Muscle layer of duodenum (tissue), 2 donors: ENCODE results near the gene ELP4.

Source experiments
- H3K27ac ChIP-seq: one replicate; pipeline ENCODE4 v1.7.0; 2013; ENCODE audit warnings: mild to moderate bottlenecking, low read length
- H3K27me3 ChIP-seq: one replicate; pipeline ENCODE4 v1.7.0; 2013; ENCODE audit warnings: low read depth, mild to moderate bottlenecking, control low read depth, low read length
- H3K36me3 ChIP-seq, 2 donors: one replicate each; pipeline ENCODE4 v1.7.0; 2013; ENCODE audit warnings: low read length in 2 of 2, control low read depth in 1 of 2, mild to moderate bottlenecking in 1 of 2; ENCODE audit not compliant: insufficient read depth in 2 of 2, control insufficient read depth in 1 of 2
- H3K4me1 ChIP-seq, 2 donors: one replicate each; pipeline ENCODE4 v1.7.0; 2013; ENCODE audit warnings: low read length in 2 of 2, mild to moderate bottlenecking in 2 of 2, control low read depth in 1 of 2, moderate library complexity in 1 of 2; ENCODE audit not compliant: insufficient read depth in 2 of 2, control insufficient read depth in 1 of 2
- H3K4me3 ChIP-seq, 2 donors: one replicate each; pipeline ENCODE4 v1.7.0; 2013; ENCODE audit warnings: low read length in 2 of 2, low read depth in 1 of 2, mild to moderate bottlenecking in 1 of 2
- H3K9me3 ChIP-seq, 2 donors: one replicate each; pipeline ENCODE4 v1.7.0; 2013; ENCODE audit warnings: low read length in 2 of 2, control low read depth in 1 of 2, mild to moderate bottlenecking in 1 of 2; ENCODE audit not compliant: control insufficient read depth in 1 of 2
- donor health status: healthy.

The ELP4 gene

GRCh38 chr11:31757260-31757835 lies 247.8 kb downstream of the ELP4 start:
- Histone ChIP-seq H3K36me3 (no peaks in the 10 kb centered on the region), H3K9me3 (no peaks in the 10 kb centered on the region), H3K4me3 (no peak overlapping the region), H3K4me1 (peaks cover 0 to 6% of the 10 kb centered on the region in 2 donors), H3K27me3 (no peaks in the 10 kb centered on the region), H3K27ac (no peak overlapping the region)

DNA sequence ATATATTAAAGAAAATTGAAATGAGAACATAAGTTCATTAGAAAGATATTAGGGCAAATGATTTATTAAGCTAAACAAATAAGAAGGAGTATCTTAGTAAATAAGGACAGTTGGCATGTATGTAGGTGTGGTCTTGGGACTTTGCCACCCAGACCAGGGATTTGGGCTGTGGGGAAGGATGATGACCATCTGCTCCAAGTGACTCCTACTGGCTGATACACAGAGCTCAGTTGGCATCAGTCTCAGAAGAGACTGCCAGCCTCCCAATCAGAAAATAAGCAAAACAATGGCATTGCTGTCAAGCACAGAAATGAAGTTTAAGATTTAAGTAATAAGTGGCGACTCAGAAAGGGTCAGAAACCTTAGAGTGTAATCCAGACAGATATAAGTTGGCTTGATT lies 252.1 kb downstream of the ELP4 start:
- Histone ChIP-seq H3K27me3 (no peaks in the 10 kb centered on the region), H3K4me3 (no peak overlapping the region), H3K27ac (no peak overlapping the region), H3K36me3 (no peaks in the 10 kb centered on the region), H3K9me3 (no peaks in the 10 kb centered on the region), H3K4me1 (peaks cover 0 to 6% of the 10 kb centered on the region in 2 donors)

GRCh38 chr11:31763296-31763695 lies 253.7 kb downstream of the ELP4 start:
- Histone ChIP-seq H3K27ac (no peak overlapping the region), H3K4me1 (no peaks in the 10 kb centered on the region), H3K36me3 (no peaks in the 10 kb centered on the region), H3K27me3 (no peaks in the 10 kb centered on the region), H3K9me3 (no peaks in the 10 kb centered on the region), H3K4me3 (no peak overlapping the region)

GRCh38 chr11:31764261-31764660 lies 254.7 kb downstream of the ELP4 start:
- Histone ChIP-seq H3K36me3 (no peaks in the 10 kb centered on the region), H3K9me3 (no peaks in the 10 kb centered on the region), H3K27ac (no peak overlapping the region), H3K27me3 (no peaks in the 10 kb centered on the region), H3K4me1 (no peaks in the 10 kb centered on the region), H3K4me3 (no peak overlapping the region)

- Histone ChIP-seq H3K4me3 (no peak overlapping the region), H3K36me3 (no peaks in the 10 kb centered on the region), H3K9me3 (no peaks in the 10 kb centered on the region), H3K27ac (no peak overlapping the region), H3K4me1 (no peaks in the 10 kb centered on the region), H3K27me3 (no peaks in the 10 kb centered on the region)
Measured at GRCh38 chr11:31764766-31765165, 255.2 kb downstream of the ELP4 start.

GRCh38 chr11:31767066-31767465 lies 257.5 kb downstream of the ELP4 start:
- H3K27ac ChIP-seq, result no peak overlapping the region
- H3K4me3 ChIP-seq, result no peak overlapping the region
- no peaks in the 10 kb centered on the region for H3K9me3 ChIP-seq
- H3K27me3 ChIP-seq, result no peaks in the 10 kb centered on the region
- no peaks in the 10 kb centered on the region for H3K36me3 ChIP-seq
- H3K4me1 ChIP-seq, result no peaks in the 10 kb centered on the region

- Histone ChIP-seq H3K27ac (no peak overlapping the region), H3K9me3 (no peaks in the 10 kb centered on the region), H3K4me1 (no peaks in the 10 kb centered on the region), H3K4me3 (no peak overlapping the region), H3K27me3 (no peaks in the 10 kb centered on the region), H3K36me3 (no peaks in the 10 kb centered on the region)
Measured at GRCh38 chr11:31767685-31768084, 258.1 kb downstream of the ELP4 start.

- Histone ChIP-seq H3K4me1 (no peaks in the 10 kb centered on the region), H3K4me3 (no peak overlapping the region), H3K9me3 (no peaks in the 10 kb centered on the region), H3K27ac (no peak overlapping the region), H3K27me3 (no peaks in the 10 kb centered on the region), H3K36me3 (no peaks in the 10 kb centered on the region)
Measured at GRCh38 chr11:31768749-31769640, 259.4 kb downstream of the ELP4 start.

DNA sequence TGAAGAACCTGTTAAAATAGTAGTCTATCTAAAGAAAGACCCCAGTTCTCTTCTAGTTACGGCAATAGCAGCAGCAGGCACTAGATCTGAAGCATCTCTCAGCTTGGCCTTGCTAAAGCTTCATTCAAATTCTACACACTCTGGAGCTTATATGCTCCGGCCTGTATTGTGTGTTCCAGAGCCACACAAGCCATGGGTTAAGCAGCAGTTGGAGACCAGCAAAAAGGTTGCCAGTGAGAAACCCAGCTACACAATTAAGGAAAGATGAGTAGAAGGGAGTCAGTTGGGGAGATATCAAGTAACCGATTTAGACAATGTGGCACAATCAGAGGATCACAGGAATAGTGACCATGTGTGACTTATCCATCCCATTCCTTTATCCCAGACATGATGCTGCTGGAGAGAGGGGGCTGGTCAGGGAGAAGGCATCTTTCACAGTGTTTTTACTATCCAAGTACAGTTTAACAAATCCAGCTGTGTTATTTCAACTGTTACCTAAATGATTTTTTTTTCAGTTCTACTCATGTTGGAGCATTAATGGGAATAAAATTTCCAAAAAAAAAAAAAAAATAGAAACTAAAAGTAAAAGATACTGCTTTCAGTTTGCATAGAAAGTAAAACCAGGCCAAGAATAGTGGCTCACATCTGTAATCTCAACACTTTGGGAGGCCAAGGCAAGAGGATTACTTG lies 260.6 kb downstream of the ELP4 start:
- Histone ChIP-seq H3K27ac (no peak overlapping the region), H3K4me1 (no peaks in the 10 kb centered on the region), H3K4me3 (no peak overlapping the region), H3K36me3 (no peaks in the 10 kb centered on the region), H3K27me3 (no peaks in the 10 kb centered on the region), H3K9me3 (no peaks in the 10 kb centered on the region)

DNA sequence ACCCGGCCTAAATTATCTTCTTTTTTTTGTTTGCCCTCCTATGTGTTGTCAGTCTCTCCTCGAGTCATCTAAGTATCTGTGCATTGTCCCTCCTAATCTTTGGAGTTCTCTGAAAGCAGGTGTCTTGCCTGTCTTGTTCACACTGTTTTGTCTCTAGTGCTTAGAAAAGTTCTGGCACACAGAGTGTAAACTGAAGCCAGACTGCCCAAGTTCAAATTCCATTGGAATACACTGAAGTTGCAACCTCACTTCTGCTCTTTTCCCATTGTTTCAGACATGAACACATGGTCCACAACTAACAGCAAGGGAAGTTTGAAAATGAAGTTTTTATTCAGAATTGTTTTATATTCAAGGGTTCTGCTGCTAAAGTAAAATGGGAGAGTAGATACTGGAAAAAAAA lies 262.8 kb downstream of the ELP4 start:
- no peaks in the 10 kb centered on the region for H3K36me3 ChIP-seq
- peaks cover 0 to 3% of the 10 kb centered on the region in 2 donors for H3K9me3 ChIP-seq

GRCh38 chr11:31779374-31779791 lies 269.8 kb downstream of the ELP4 start:
- no peak overlapping the region for H3K27ac ChIP-seq

More for the DNA sequence above, 262.8 kb downstream of the ELP4 start:
- no peaks in the 10 kb centered on the region for H3K27me3 ChIP-seq
- no peak overlapping the region for H3K4me3 ChIP-seq
- no peak overlapping the region for H3K27ac ChIP-seq
- H3K4me1 ChIP-seq, result no peaks in the 10 kb centered on the region

More at GRCh38 chr11:31779374-31779791, 269.8 kb downstream of the ELP4 start:
- Histone ChIP-seq H3K36me3 (no peaks in the 10 kb centered on the region), H3K27me3 (no peaks in the 10 kb centered on the region), H3K4me3 (no peak overlapping the region), H3K9me3 (peaks cover 0 to 5% of the 10 kb centered on the region in 2 donors), H3K4me1 (no peaks in the 10 kb centered on the region)
